ENCODE data around the gene NOL9. TPM values are rescaled to one million over a fixed set of nuclear protein-coding genes. Genes with fewer than 3 reads are reported as not detected.

NOL9 gene
- polyA plus RNA-seq, 1 of the 3 experiments (the other 2 are of a cell fraction), result 7.1 TPM

DNA sequence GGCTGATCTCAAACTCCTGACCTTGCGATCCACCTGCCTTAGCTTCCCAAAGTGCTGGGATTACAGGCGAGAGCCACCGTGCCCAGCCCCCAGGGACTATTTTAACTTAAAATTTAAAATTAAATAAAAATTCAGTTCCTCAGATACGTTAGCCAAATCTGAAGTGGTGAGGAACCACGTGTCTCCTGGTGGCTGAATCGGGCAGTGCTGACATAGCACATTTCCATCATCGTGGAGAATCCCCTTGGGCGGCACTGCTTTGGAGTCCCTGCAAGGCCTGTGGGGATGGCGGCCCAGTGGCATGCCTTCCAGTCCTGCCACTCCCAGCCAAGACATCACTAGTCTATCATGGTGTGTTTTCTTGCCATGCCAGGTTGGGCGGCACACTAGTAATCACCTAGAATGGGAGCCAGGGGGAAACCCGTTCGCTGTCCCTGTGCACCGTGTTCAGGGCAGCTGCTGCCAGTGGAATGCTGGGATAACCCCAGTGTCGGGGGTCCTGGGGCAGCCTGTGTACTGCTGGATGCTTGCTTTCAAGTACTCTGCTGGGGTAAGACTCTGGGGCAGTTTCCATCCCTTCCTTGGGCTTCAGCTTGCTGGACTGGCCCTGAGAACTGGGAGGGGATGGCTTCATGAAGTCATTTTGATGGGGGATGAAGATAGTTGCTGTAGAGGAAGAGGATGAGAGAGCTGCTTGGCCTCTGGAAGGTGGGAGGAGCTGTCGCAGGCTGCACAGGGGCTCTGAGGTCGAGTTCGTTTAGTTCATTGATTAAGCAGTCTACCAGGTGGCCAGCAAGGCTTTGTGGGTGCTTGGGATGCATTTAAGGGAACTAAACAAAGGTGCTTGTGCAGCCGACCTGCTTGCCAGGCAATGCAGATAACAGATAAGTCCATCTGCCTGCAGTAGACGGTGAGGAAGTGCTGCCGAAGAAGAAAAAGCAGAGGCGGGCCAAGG lies 30.1 kb upstream of the NOL9 start (continued):
- TF ChIP-seq, protein P1, sequence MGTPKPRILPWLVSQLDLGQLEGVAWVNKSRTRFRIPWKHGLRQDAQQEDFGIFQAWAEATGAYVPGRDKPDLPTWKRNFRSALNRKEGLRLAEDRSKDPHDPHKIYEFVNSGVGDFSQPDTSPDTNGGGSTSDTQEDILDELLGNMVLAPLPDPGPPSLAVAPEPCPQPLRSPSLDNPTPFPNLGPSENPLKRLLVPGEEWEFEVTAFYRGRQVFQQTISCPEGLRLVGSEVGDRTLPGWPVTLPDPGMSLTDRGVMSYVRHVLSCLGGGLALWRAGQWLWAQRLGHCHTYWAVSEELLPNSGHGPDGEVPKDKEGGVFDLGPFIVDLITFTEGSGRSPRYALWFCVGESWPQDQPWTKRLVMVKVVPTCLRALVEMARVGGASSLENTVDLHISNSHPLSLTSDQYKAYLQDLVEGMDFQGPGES (IDR thresholded peaks at IDR 0.05; ENCODE audit: low read depth, low read length), result no peak
- no peak for TF ChIP-seq MXI1 (IDR thresholded peaks at IDR 0.05; ENCODE audit: low read depth, low read length)
- TF ChIP-seq POLR2AphosphoS5 (IDR thresholded peaks at IDR 0.05; ENCODE audit: low read depth, low read length), result no peak
- TF ChIP-seq CHD2 (IDR thresholded peaks at IDR 0.05; ENCODE audit: low read length, partially characterized antibody), result no peak

DNA sequence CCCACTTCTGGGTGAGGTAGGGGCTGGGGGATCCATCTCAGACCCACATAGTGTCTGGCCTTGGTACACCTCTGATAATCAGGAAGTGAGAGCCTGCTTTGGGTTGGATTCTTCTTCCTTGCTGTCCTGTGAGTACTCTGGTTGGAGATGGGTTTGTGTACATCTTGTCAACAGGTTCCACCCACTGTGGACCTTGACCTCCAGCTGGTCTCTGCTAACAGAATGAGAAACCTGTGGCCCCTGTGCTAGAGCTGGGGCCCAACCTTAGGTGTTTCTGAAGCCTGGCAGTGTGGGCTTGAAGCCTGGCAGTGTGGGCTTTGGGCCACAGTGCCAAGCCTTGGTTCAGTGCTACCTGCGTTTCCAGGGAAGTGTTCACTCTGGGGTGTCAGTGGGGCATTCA lies 28.1 kb upstream of the NOL9 start:
- CTCF ChIA-PET, result interaction anchor here (1.2 to 8.5 kb wide), 5 partner anchors 10 to 144 kb away, joined by 3 to 68 read pairs (median 5); partner anchors contain the start of genes NOL9 and TAS1R1
- Histone ChIP-seq H4K20me1 (ENCODE audit: insufficient read depth) (no peaks in the 10 kb centered on the region), H2AFZ (ENCODE audit: low read depth) (no peak overlapping the region), H3K79me2 (ENCODE audit: insufficient read depth) (peaks cover 29% of the 10 kb centered on the region), H3F3A (replicated peaks; ENCODE audit: insufficient read depth) (no peaks in the 10 kb centered on the region), H3K27ac (ENCODE audit: low read depth in 2 of 2, low read length in 1 of 2) (no peak overlapping the region), H3K9me2 (no peaks in the 10 kb centered on the region), H3K4me3 (ENCODE audit: low read depth in 2 of 2, low read length in 1 of 2) (no peak overlapping the region), H3K9ac (no peak overlapping the region), H3K4me2 (no peak overlapping the region), H3K4me1 (ENCODE audit: control insufficient read depth in 1 of 2, insufficient read depth in 2 of 2, low read depth in 1 of 2, low read length in 1 of 2) (peaks cover 14 to 32% of the 10 kb centered on the region in 2 experiments; a peak in 2 of 4 replicates), H3K27me3 (ENCODE audit: insufficient read depth) (no peaks in the 10 kb centered on the region), H3K36me3 (replicated peaks in 1 of 2; ENCODE audit: control insufficient read depth in 1 of 2, insufficient read depth in 2 of 2, low read length in 1 of 2) (peaks cover 0 to 5% of the 10 kb centered on the region in 2 experiments), H3K9me3 (no peaks in the 10 kb centered on the region)
- DNase-seq, result no peak
- POLR2A ChIA-PET, result no interaction called here
- TF ChIP-seq FOXM1 (IDR thresholded peaks at IDR 0.05; ENCODE audit: low read depth) (no peak), FOXJ3 (CRISPR knock-in tag; IDR thresholded peaks at IDR 0.05) (no peak), CHD2 (IDR thresholded peaks at IDR 0.05; ENCODE audit: low read length, partially characterized antibody) (no peak), GATA2 (CRISPR knock-in tag; IDR thresholded peaks at IDR 0.05) (no peak), YY1 (IDR thresholded peaks at IDR 0.05; ENCODE audit: low read depth) (no peak), ELF1 (IDR thresholded peaks at IDR 0.05) (no peak), TEAD4 (IDR thresholded peaks at IDR 0.05; ENCODE audit: borderline replicate concordance, insufficient read depth) (no peak), FOSL2 (IDR thresholded peaks at IDR 0.05; ENCODE audit: borderline replicate concordance, low read depth) (no peak), TCF12 (IDR thresholded peaks at IDR 0.05) (no peak), EZH2phosphoT487 (IDR thresholded peaks at IDR 0.05; ENCODE audit: borderline replicate concordance, low read depth) (no peak), RCOR1 (IDR thresholded peaks at IDR 0.05; ENCODE audit: low read length) (no peak), RFX5 (IDR thresholded peaks at IDR 0.05; ENCODE audit: low read length) (no peak)
- TF ChIP-seq, protein P2, sequence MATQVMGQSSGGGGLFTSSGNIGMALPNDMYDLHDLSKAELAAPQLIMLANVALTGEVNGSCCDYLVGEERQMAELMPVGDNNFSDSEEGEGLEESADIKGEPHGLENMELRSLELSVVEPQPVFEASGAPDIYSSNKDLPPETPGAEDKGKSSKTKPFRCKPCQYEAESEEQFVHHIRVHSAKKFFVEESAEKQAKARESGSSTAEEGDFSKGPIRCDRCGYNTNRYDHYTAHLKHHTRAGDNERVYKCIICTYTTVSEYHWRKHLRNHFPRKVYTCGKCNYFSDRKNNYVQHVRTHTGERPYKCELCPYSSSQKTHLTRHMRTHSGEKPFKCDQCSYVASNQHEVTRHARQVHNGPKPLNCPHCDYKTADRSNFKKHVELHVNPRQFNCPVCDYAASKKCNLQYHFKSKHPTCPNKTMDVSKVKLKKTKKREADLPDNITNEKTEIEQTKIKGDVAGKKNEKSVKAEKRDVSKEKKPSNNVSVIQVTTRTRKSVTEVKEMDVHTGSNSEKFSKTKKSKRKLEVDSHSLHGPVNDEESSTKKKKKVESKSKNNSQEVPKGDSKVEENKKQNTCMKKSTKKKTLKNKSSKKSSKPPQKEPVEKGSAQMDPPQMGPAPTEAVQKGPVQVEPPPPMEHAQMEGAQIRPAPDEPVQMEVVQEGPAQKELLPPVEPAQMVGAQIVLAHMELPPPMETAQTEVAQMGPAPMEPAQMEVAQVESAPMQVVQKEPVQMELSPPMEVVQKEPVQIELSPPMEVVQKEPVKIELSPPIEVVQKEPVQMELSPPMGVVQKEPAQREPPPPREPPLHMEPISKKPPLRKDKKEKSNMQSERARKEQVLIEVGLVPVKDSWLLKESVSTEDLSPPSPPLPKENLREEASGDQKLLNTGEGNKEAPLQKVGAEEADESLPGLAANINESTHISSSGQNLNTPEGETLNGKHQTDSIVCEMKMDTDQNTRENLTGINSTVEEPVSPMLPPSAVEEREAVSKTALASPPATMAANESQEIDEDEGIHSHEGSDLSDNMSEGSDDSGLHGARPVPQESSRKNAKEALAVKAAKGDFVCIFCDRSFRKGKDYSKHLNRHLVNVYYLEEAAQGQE (IDR thresholded peaks at IDR 0.05; ENCODE audit: low read depth, low read length), result no peak
- TF ChIP-seq, protein P3, sequence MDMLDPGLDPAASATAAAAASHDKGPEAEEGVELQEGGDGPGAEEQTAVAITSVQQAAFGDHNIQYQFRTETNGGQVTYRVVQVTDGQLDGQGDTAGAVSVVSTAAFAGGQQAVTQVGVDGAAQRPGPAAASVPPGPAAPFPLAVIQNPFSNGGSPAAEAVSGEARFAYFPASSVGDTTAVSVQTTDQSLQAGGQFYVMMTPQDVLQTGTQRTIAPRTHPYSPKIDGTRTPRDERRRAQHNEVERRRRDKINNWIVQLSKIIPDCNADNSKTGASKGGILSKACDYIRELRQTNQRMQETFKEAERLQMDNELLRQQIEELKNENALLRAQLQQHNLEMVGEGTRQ (IDR thresholded peaks at IDR 0.05; ENCODE audit: borderline replicate concordance, low read depth, low read length), result no peak
- WGBS (ENCODE audit: low lambda C conversion rate), result 90% methylated on average over 1 of the region's 1 CpG
